Testis (tissue), 3 donors: ENCODE results near the gene NAV3. TPM values are rescaled to one million over a fixed set of nuclear protein-coding genes. Genes with fewer than 3 reads are reported as not detected.
A peak's percentile ranks its signal among the peaks of the same experiment; 100 is the strongest.

ENCODE experiments used
- DNase-seq: peaks from one replicate; pipeline ENCODE4 v3.0.0-alpha.2; 2019
- H3K27ac ChIP-seq, 2 donors: fragments of 200-600 bp; sonication (generic); one replicate each; pipeline ENCODE4 v1.5.1; 2019
- H3K27me3 ChIP-seq: fragments of 200-600 bp; sonication (generic); one replicate; pipeline ENCODE4 v1.5.1; 2019
- H3K36me3 ChIP-seq: fragments of 200-600 bp; sonication (generic); one replicate; pipeline ENCODE4 v1.5.1; 2017; ENCODE audit warnings: low read depth; ENCODE audit errors: missing control alignments
- H3K4me1 ChIP-seq: fragments of 200-600 bp; sonication (generic); one replicate; pipeline ENCODE4 v1.5.1; 2019
- H3K4me3 ChIP-seq, 2 donors: fragments of 200-600 bp; sonication (generic); one replicate each; pipeline ENCODE4 v1.5.1; 2017 to 2019
- H3K9me3 ChIP-seq: fragments of 200-600 bp; sonication (generic); one replicate; pipeline ENCODE4 v1.5.1; 2017
- POLR2A ChIP-seq: fragments of 450-650 bp; IDR thresholded peaks from one replicate; pipeline ENCODE4 v1.6.1; 2017; ENCODE audit warnings: antibody characterized with exemption, mild to moderate bottlenecking, moderate library complexity
- WGBS, 2 donors: methylation state at CpG; one replicate each; pipeline ENCODE4 v1.1.5; 2018; 5-methylcytosine and 5-hydroxymethylcytosine counted together
- intact Hi-C: fragments of 100-400 bp; cut with DNase I; formaldehyde crosslinking; loops from one replicate; pipeline ENCODE4 v1.15.1; 2023; ENCODE audit warnings: low total_unique reads
- polyA plus RNA-seq: library from polyadenylated mRNA; stranded (reverse); fragments of 350-450 nt; fragmentation: Illumina TruSeq; extraction: RNeasy Lipid Tissue Mini Kit (QIAGEN cat#74804); gene quantifications from one replicate; pipeline ENCODE4 v1.2.3, GENCODE V29; 2014; ENCODE audit warnings: low read depth, low replicate concordance; ENCODE audit not compliant: insufficient read depth
- total RNA-seq, 2 donors: library from RNA; depleted of rRNA; stranded (reverse); fragments of >200 nt; gene quantifications; one replicate each; pipeline ENCODE4 v1.2.3, GENCODE V29; 2016
- TF ChIP-seq, protein P1 (sequence below), 3 experiments: fragments of 450-650 bp in 2 of 3; fragments of 200-600 bp in 1 of 3; sonication (generic) in 1 of 3; IDR thresholded peaks; one replicate each; pipeline ENCODE4 v1.5.1; 2016 to 2019; ENCODE audit warnings: antibody characterized with exemption in 3 of 3, mild to moderate bottlenecking in 2 of 3, moderate library complexity in 1 of 3

Gene NAV3
- total and polyA plus RNA-seq, 3 donors from 2014 or later = 6.4 to 21.9 (median 20.0) TPM

DNA sequence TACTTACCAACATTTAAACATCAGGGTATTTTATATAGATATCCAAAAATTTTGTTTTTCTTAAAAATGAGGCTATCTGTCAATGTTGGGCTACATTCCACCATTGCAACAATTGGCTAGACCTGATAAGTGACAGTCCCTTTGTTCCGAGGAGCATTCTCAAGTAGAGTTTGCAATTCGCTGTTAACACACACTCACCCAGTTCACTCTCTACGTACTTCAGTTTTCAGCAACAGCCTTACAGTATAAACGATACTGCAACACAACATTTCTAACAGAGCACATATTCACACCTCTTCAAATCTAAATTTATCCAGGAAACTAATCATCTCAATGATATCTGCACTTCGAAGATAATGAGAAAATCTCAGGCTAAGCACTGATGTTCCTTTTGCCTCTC is 393.5 kb downstream of the NAV3 start:
- TF ChIP-seq POLR2A = no peak
- TF ChIP-seq, protein P1, sequence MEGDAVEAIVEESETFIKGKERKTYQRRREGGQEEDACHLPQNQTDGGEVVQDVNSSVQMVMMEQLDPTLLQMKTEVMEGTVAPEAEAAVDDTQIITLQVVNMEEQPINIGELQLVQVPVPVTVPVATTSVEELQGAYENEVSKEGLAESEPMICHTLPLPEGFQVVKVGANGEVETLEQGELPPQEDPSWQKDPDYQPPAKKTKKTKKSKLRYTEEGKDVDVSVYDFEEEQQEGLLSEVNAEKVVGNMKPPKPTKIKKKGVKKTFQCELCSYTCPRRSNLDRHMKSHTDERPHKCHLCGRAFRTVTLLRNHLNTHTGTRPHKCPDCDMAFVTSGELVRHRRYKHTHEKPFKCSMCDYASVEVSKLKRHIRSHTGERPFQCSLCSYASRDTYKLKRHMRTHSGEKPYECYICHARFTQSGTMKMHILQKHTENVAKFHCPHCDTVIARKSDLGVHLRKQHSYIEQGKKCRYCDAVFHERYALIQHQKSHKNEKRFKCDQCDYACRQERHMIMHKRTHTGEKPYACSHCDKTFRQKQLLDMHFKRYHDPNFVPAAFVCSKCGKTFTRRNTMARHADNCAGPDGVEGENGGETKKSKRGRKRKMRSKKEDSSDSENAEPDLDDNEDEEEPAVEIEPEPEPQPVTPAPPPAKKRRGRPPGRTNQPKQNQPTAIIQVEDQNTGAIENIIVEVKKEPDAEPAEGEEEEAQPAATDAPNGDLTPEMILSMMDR (IDR thresholded peaks at IDR 0.05) = no peak

DNA sequence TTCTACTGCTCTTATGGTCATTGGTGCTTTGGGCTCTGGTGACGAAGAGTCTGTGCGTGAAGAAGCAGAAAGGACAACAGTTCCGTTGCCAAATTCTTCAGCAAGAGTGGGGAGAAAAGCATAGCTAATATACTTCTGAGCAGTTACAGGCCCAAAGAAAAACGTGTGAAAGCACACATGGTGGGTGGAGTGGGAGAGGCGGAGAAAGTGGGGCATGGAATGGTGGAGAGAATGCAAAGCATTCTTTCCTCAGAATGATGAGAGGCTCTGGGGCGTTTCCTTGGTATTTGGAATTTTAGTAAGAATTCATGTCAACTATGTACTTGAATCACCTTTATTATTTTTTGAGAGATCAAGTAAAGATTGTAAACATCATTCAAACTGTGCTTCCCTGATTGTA is 396.1 kb downstream of the NAV3 start:
- Histone ChIP-seq H3K9me3 (no peaks in the 10 kb centered on the region), H3K36me3 (no peaks in the 10 kb centered on the region), H3K4me1 (peaks cover 5% of the 10 kb centered on the region), H3K27ac (no peak overlapping the region), H3K27me3 (no peaks in the 10 kb centered on the region), H3K4me3 (no peak overlapping the region)
- no peak for DNase-seq
- TF ChIP-seq POLR2A = no peak
- TF ChIP-seq, protein P1 (IDR thresholded peaks at IDR 0.05) = no peak
- WGBS, 2 donors = 81 to 87% methylated on average over 6 of the region's 6 CpGs
- intact Hi-C loops = no loop called here

More for the DNA sequence above, 393.5 kb downstream of the NAV3 start:
- no peaks in the 10 kb centered on the region for H3K27me3 ChIP-seq
- no peak for DNase-seq
- H3K9me3 ChIP-seq = no peaks in the 10 kb centered on the region
- no peaks in the 10 kb centered on the region for H3K36me3 ChIP-seq
- no peak overlapping the region for H3K4me3 ChIP-seq
- peaks cover under 1% of the 10 kb centered on the region for H3K4me1 ChIP-seq
- 68 to 72% methylated on average over 5 of the region's 5 CpGs for WGBS, 2 donors
- H3K27ac ChIP-seq = no peak overlapping the region
- intact Hi-C loops = no loop called here

DNA sequence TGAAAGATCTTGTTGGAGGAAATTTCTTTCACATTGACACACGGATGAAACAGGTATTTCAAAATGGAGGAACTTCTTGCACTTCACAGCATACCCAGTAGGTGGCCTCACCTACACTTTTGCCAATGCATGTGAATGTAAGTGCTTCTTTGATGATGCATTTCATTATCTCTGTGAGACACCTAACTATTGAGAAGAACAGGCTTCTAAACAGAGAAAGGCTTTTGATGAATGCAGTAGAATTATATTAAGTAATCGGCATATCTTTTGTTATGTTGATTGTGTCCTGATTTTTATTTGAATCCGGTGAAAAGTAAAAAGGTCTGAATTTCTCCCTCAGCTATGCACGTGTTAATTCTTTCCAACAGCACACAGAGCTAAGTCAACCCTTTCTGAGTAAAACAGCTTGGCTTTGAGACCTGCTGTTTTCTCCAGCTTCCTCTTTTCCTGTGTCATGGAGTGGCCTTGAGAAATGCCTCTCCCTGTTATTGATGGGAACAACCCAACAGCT is 399.0 kb downstream of the NAV3 start:
- Histone ChIP-seq H3K4me3 (no peak overlapping the region), H3K9me3 (no peaks in the 10 kb centered on the region), H3K27ac (no peak overlapping the region), H3K36me3 (no peaks in the 10 kb centered on the region), H3K27me3 (no peaks in the 10 kb centered on the region), H3K4me1 (peaks cover 5% of the 10 kb centered on the region)
- intact Hi-C loops = no loop called here
- DNase-seq = peak; percentile 66
- 18 to 24% methylated on average over 4 of the region's 4 CpGs for WGBS, 2 donors
- no peak for TF ChIP-seq POLR2A
- TF ChIP-seq, protein P1 (IDR thresholded peaks at IDR 0.05) = peak in 2 of 3 experiments; percentile 64 to 65

DNA sequence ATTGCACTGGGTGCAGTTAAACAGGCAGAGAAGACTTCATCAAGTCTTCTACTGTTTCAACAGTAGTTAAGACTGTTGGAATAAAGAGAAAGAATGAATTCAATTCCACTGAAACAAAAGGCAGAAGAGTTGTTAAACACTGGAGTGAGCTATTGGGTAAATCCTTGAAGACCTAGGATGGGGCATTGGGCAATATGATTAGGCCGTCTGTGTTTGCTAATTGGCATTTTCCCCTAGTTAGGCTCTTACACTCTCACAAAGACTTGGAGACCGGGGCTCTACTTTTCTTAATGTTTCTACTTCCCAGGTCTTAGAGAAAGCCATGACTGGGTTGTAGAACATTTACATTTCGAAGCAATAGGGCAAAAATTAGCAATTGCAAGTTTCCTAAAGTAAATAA is 402.1 kb downstream of the NAV3 start:
- intact Hi-C loops = no loop called here
- H3K4me1 ChIP-seq = peaks cover 5% of the 10 kb centered on the region
- DNase-seq = no peak
- no peaks in the 10 kb centered on the region for H3K9me3 ChIP-seq
- WGBS, 2 donors = 90 to 92% methylated on average over 3 of the region's 3 CpGs
- H3K36me3 ChIP-seq = no peaks in the 10 kb centered on the region
- no peak overlapping the region for H3K4me3 ChIP-seq
- no peak overlapping the region for H3K27ac ChIP-seq
- TF ChIP-seq, protein P1 (IDR thresholded peaks at IDR 0.05) = no peak
- no peak for TF ChIP-seq POLR2A
- H3K27me3 ChIP-seq = no peaks in the 10 kb centered on the region

DNA sequence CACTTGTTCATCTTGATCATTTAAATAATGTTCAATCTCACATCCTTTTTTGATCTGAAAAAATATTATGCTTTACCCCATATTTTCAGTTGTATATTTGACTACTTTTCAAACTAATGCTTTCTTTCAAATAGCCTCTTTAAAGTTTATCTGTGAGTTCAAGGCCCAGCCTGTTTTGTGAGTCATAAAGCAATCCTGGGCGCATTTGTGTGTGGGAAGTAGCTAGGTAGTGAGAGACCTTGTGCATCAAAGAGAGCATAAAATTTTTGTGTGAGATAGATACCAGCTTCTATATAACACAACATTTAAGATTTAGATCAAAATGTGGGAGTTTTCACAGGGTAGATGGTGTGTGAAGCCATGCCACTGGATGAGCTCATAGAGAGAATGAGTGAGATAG is 405.6 kb downstream of the NAV3 start:
- H3K4me3 ChIP-seq = no peak overlapping the region
- 92 to 93% methylated on average over 1 of the region's 1 CpG for WGBS, 2 donors

More for the DNA sequence above, 405.6 kb downstream of the NAV3 start:
- no peak for DNase-seq
- Histone ChIP-seq H3K27me3 (no peaks in the 10 kb centered on the region), H3K27ac (no peak overlapping the region), H3K9me3 (no peaks in the 10 kb centered on the region), H3K36me3 (no peaks in the 10 kb centered on the region), H3K4me1 (no peaks in the 10 kb centered on the region)
- no peak for TF ChIP-seq POLR2A
- TF ChIP-seq, protein P1 (IDR thresholded peaks at IDR 0.05) = no peak
- intact Hi-C loops = no loop called here
